Vagina (tissue), 2 donors: Measurements from ENCODE around the gene PWWP2B. TPM values are rescaled to one million over a fixed set of nuclear protein-coding genes. Genes with fewer than 3 reads are reported as not detected.
A peak's percentile ranks its signal among the peaks of the same experiment; 100 is the strongest.

ENCODE experiments used
- DNase-seq, 2 donors: peaks; one replicate each; pipeline ENCODE4 v3.0.0-alpha.2; 2017; ENCODE audit errors: extremely low spot score in 2 of 2
- H3K27ac ChIP-seq: fragments of 200-600 bp; sonication (generic); one replicate; pipeline ENCODE4 v1.5.1; 2019
- H3K27me3 ChIP-seq: fragments of 200-600 bp; sonication (generic); one replicate; pipeline ENCODE4 v1.5.1; 2019
- H3K36me3 ChIP-seq, 2 donors: fragments of 200-600 bp; sonication (generic); one replicate each; pipeline ENCODE4 v1.5.1; 2017 to 2019
- H3K4me1 ChIP-seq: fragments of 200-600 bp; sonication (generic); one replicate; pipeline ENCODE4 v1.5.1; 2019
- H3K4me3 ChIP-seq, 2 donors: fragments of 200-600 bp; sonication (generic); 1 replicate in 1 of 2; 2 replicates in 1 of 2; pipeline ENCODE4 v1.5.1; 2016 to 2019
- H3K9me3 ChIP-seq: fragments of 200-600 bp; sonication (generic); one replicate; pipeline ENCODE4 v1.5.1; 2019
- POLR2A ChIP-seq, 2 donors: fragments of 450-650 bp; IDR thresholded peaks; one replicate each; pipeline ENCODE4 v1.6.1; 2017; ENCODE audit warnings: antibody characterized with exemption in 2 of 2, mild to moderate bottlenecking in 2 of 2, moderate library complexity in 2 of 2
- POLR2AphosphoS5 ChIP-seq, 2 donors: sonication (generic); formaldehyde crosslinking; IDR thresholded peaks; one replicate each; pipeline ENCODE4 v1.9.0; 2017; ENCODE audit warnings: antibody characterized with exemption in 2 of 2, mild to moderate bottlenecking in 2 of 2, low read depth in 1 of 2; ENCODE audit not compliant: insufficient read depth in 1 of 2
- intact Hi-C: fragments of 100-400 bp; cut with DNase I; formaldehyde crosslinking; loops from one replicate; pipeline ENCODE4 v1.15.1; 2023
- total RNA-seq: library from RNA; depleted of rRNA; stranded (reverse); fragments of >200 nt; gene quantifications from one replicate; pipeline ENCODE4 v1.2.3, GENCODE V29; 2016
- TF ChIP-seq, protein P1 (sequence below), 3 experiments: fragments of 450-650 bp in 2 of 3; fragments of 200-600 bp in 1 of 3; sonication (generic) in 1 of 3; IDR thresholded peaks; one replicate each; pipeline ENCODE4 v1.5.1; 2017 to 2019; ENCODE audit warnings: antibody characterized with exemption in 3 of 3, mild to moderate bottlenecking in 2 of 3, moderate library complexity in 2 of 3

PWWP2B gene
- total RNA-seq, 1 donor from 2014 or later: 14.7 TPM

DNA sequence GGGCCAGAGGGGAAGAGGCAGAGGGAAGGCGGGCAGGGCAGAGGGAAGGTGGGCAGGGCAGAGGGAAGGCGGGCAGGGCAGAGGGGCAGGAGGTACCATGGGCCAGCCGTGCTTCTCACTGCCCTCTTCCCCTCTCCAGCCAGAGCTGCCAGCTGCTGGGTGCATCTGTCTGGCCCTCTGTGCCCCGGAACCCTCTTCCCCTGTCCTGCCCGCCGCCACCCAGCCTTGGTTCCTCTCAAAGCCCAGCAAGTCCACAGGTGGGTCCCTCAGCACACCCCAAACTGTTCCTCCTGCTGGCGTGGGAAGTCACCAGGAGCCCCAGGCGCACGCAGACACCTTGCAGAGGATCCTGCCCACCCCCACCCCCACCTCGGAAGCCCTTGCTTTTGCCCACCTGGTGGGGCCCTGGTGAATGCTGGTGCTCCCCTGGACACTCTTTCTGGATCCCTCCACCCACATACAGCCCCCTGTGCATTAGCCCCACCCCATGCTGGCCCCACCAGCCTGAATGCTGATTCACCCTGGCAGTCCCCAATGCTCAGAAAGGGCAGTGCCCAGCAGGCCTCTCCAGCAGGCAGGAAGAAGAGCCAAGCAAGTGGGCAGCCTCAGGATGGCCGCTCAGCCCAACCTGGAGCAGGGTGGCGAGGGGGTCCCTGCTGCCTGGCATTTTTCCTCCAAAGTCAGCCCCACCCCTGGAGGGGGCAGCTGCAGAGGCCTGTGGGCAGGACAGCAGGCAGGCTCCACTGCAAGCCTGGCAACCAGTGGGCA lies 1.9 kb upstream of the PWWP2B start:
- TF ChIP-seq, protein P1, sequence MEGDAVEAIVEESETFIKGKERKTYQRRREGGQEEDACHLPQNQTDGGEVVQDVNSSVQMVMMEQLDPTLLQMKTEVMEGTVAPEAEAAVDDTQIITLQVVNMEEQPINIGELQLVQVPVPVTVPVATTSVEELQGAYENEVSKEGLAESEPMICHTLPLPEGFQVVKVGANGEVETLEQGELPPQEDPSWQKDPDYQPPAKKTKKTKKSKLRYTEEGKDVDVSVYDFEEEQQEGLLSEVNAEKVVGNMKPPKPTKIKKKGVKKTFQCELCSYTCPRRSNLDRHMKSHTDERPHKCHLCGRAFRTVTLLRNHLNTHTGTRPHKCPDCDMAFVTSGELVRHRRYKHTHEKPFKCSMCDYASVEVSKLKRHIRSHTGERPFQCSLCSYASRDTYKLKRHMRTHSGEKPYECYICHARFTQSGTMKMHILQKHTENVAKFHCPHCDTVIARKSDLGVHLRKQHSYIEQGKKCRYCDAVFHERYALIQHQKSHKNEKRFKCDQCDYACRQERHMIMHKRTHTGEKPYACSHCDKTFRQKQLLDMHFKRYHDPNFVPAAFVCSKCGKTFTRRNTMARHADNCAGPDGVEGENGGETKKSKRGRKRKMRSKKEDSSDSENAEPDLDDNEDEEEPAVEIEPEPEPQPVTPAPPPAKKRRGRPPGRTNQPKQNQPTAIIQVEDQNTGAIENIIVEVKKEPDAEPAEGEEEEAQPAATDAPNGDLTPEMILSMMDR (IDR thresholded peaks at IDR 0.05): no peak
- no peak for TF ChIP-seq POLR2A (IDR thresholded peaks at IDR 0.05)
- no peak for TF ChIP-seq POLR2AphosphoS5 (IDR thresholded peaks at IDR 0.05; ENCODE audit: insufficient read depth in 1 of 2, low read depth in 1 of 2)
- intact Hi-C loops: loop anchor here (10.0 kb wide), 1 partner anchor 240 kb away; no protein-coding TSS in a partner anchor
- DNase-seq: no peak
- Histone ChIP-seq H3K27me3 (no peaks in the 10 kb centered on the region), H3K9me3 (no peaks in the 10 kb centered on the region), H3K36me3 (no peaks in the 10 kb centered on the region), H3K4me3 (peak overlapping the region in 1 of 2 donors; percentile 80), H3K4me1 (peaks cover 44% of the 10 kb centered on the region), H3K27ac (peak overlapping the region; percentile 96)

DNA sequence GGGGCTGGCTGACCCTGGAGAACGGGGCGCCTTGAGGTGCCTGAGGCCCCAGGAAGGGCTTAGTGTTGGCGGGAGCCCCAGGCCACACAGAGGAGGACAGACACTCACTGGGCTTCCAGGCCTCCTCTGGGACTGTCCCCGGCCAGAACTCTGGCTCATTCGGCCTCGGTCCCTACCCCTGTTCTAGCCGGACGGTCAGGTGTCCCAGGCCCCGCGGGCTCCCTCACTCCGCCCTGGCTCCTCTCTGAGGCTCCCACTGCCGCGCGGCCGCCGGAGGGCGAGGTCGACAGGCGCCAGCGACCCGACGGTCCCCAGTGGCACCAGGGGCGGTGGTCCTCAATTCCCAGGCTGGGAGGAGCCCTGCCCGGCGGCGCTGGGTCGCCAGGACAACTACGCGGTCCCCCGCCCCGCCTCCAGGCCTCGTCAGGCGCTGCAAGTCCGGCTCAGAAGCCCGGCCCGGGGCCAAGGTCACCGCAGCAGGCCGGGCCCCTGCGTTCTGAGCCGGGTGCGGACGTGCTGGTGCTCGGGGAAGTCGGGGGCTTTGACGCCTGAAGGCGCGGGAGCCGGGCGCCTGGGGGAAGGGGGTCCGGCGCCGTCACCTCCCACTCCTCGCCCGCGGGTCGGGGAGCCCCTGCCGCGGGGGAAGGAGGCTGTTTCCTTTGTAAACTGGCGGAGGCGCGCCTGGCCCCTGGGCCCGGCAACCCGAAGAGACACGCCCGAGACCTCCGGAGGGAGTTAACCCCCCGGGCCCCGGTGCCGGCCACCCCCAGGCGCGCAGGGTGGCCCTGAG lies 1.1 kb upstream of the PWWP2B start:
- no peaks in the 10 kb centered on the region for H3K36me3 ChIP-seq
- no peak for DNase-seq
- H3K9me3 ChIP-seq: no peaks in the 10 kb centered on the region
- H3K4me3 ChIP-seq: peak overlapping the region; percentile 77 to 80
- H3K27me3 ChIP-seq: no peaks in the 10 kb centered on the region
- H3K4me1 ChIP-seq: peaks cover 52% of the 10 kb centered on the region
- peak overlapping the region; percentile 96 for H3K27ac ChIP-seq
- intact Hi-C loops: loop anchor here (10.0 kb wide), 1 partner anchor 239 kb away; no protein-coding TSS in a partner anchor
- TF ChIP-seq, protein P1 (IDR thresholded peaks at IDR 0.05): no peak
- peak in 1 of 2 donors; percentile 55 for TF ChIP-seq POLR2AphosphoS5 (IDR thresholded peaks at IDR 0.05; ENCODE audit: insufficient read depth in 1 of 2, low read depth in 1 of 2)
- peak in 1 of 2 donors; percentile 35 for TF ChIP-seq POLR2A (IDR thresholded peaks at IDR 0.05)

DNA sequence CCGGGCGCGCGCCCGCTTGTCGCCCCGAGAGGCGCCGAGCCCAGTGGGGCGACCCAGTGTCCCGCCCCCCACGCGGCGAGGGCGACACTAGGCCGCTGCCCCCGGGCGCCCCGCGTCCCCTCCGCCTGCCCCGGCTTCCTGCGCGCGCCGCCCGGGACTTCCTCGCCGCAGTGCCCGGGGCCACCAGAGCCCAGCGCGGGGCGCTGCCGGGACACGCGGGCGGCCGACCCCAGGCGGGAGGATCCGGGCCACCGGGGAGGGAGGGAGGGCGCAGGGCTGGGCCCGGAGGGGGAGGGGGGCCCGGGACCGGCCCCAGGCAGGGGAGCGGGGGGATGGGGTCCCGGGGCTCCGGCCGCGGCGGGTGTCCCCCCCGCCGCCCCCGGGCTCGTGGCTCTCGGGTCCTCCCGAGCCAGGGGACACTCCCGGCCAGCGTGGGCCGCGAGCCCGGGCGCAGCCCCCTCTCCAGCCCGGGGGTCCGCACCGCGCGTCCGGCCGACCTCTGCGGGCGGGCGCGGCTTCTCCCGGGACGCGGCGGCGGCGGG lies 435 bp upstream of the PWWP2B start:
- H3K27ac ChIP-seq: peak overlapping the region; percentile 96
- H3K4me1 ChIP-seq: peaks cover 59% of the 10 kb centered on the region
- H3K36me3 ChIP-seq: no peaks in the 10 kb centered on the region
- intact Hi-C loops: loop anchor here (10.0 kb wide), 1 partner anchor 238 kb away; no protein-coding TSS in a partner anchor
- TF ChIP-seq POLR2A (IDR thresholded peaks at IDR 0.05): no peak
- no peak for TF ChIP-seq POLR2AphosphoS5 (IDR thresholded peaks at IDR 0.05; ENCODE audit: insufficient read depth in 1 of 2, low read depth in 1 of 2)
- TF ChIP-seq, protein P1 (IDR thresholded peaks at IDR 0.05): no peak
- H3K4me3 ChIP-seq: peak overlapping the region; percentile 77 to 80
- DNase-seq: no peak
- no peaks in the 10 kb centered on the region for H3K9me3 ChIP-seq
- H3K27me3 ChIP-seq: no peaks in the 10 kb centered on the region

GRCh38 chr10:132397671-132398565 lies 918 bp downstream of the PWWP2B start:
- Histone ChIP-seq H3K36me3 (no peaks in the 10 kb centered on the region), H3K9me3 (no peaks in the 10 kb centered on the region), H3K27me3 (no peaks in the 10 kb centered on the region), H3K4me3 (peak overlapping the region; percentile 77 to 80), H3K27ac (peak overlapping the region; percentile 94), H3K4me1 (peaks cover 68% of the 10 kb centered on the region)
- no peak for DNase-seq
- intact Hi-C loops: loop anchor here (10.0 kb wide), 1 partner anchor 237 kb away; no protein-coding TSS in a partner anchor
- TF ChIP-seq, protein P1 (IDR thresholded peaks at IDR 0.05): no peak
- TF ChIP-seq POLR2A (IDR thresholded peaks at IDR 0.05) (no peak), POLR2AphosphoS5 (IDR thresholded peaks at IDR 0.05; ENCODE audit: insufficient read depth in 1 of 2, low read depth in 1 of 2) (peak in 1 of 2 donors; percentile 59)
